GM21717 (cell line): ENCODE results near the gene ASTL.
A peak's percentile ranks its signal among the peaks of the same experiment; 100 is the strongest.

ENCODE experiments used
- ATAC-seq: cut with Tn5 transposase; IDR thresholded peaks from one replicate; pipeline ENCODE4 v1.9.1; 2021; ENCODE audit warnings: mild to moderate bottlenecking, moderate library complexity; ENCODE audit not compliant: unreplicated experiment

ASTL gene

GRCh38 chr2:96131152-96131812, 7.0 kb downstream of the ASTL start:
- ATAC-seq = no peak

- ATAC-seq = no peak
Observed at GRCh38 chr2:96130483-96130882, 7.8 kb downstream of the ASTL start.

DNA sequence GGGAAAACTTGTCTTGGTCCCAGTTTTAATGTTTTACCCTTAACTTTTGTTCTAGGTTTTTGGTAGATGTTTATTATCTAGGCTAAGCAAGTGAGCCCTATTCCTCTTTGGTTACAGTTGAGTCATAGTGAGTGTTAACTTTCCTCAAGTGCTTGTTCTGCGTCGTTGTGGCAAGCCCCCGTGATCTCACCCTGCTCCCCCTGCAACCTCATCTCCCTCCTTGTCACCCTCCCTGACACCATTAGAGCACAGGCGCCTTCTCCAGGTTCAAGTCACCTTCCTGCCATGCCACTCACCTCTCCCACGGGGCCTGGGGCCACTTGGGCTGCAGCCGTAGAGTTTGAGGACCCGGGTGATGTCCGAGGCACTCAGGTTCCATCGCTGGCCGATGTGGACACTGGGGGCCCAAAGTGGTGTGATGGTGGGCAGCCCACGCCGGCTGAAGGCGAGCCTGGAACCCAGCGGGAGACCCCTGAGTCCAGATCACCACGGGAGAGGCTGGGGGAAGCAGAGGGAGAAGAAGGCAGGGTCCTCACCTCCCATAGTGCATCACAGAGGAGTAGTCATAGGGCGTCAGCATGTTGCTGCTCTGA, 8.7 kb downstream of the ASTL start:
- ATAC-seq = no peak

DNA sequence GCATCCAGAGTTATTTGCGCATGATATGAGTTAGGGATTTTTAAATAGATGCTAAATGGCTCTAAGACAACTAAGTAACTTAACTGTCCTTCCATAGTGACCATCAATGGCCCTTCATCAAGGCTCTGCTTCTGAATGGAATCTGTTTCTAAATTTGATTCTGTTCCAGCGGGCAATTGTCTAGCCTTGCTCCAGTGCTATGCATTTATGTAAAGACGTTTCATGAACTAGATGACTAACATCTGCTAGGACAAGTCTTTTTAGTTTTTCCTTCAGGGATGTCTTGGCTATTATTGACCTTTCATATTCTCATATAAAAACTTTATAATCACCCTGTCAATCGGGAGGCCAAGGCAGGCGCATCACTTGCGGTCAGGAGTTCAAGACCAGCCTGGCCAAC, 9.8 kb downstream of the ASTL start:
- no peak for ATAC-seq

- no peak for ATAC-seq
Observed at GRCh38 chr2:96124406-96125265, 13.7 kb downstream of the ASTL start.

DNA sequence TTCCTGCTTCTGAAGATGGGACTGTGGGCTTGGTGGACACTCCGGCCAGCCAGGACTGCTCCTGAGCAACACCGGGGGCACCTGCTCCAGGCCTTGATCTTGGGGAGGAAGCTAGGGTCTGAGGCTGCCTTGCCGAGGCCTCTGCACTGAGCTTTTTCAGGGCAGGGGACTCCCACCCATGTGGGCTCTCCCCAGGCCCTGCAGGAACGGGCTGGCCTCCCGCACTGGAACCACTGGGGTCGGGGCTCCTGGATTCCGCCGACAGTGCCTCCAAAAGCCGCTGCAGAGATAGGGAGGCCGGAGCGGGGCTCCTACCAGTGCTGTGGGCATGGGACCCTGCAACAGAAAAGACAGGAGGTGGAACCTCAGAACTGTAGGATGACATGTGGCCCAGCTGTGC, 14.4 kb downstream of the ASTL start:
- ATAC-seq = no peak

DNA sequence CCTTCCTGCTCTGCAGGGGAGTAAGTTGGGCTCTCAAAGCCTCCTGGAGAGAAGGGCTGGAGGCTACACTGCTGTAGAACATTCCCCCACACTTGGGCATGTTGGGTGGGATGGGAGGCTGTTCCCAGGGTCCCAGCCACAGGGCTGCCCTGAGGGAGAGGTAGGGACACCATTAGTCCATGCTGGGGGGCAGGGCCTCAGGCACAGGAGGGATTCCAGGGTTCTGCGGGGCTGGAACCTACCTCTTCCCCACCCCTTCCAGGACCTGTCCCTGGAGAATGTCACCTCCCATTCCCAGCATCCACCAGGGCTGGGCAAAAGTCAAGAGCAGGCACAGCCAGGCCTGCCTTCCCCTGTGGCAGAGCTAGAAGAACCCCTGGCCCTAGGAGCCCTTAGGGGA, 15.0 kb downstream of the ASTL start:
- ATAC-seq = no peak

DNA sequence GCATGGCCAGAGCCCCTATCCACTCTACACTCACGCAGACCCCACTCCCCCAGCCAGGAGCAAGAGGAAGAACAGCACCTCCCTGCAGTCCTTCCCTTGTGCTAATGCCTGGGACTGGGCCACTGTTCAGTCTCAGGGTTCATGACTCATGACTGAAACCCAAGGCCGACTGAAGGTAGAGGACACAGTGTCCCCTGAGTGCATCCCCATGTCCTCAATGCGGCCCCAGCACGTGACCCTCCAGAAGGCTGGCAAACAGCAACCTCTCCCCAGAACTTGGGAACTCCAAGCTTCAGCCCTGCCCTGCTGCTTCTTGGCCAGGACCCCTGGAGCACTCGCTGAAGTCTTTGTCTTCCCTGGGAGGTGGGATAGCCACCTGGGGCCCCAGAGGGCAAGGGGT, 15.9 kb downstream of the ASTL start:
- ATAC-seq = no peak

DNA sequence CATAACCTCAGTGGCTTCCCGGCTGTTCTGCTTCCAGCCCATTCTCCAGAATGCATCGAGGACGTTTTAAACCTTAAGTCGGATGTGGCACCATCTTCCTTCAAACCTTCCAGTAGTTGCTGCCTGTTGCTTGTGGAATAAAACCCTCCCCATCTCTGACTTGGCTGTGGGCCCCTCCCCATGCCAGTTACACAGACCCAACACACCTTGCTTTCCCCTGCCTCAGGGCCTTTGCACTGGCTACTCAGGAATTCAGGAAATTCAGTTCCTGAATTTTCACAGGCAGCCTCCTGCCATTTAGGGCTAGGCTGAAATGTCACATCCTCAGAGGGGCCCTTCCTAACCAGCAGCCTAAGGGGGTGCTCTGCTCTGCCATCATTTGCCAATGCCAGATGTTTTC, 16.9 kb downstream of the ASTL start:
- ATAC-seq = no peak

DNA sequence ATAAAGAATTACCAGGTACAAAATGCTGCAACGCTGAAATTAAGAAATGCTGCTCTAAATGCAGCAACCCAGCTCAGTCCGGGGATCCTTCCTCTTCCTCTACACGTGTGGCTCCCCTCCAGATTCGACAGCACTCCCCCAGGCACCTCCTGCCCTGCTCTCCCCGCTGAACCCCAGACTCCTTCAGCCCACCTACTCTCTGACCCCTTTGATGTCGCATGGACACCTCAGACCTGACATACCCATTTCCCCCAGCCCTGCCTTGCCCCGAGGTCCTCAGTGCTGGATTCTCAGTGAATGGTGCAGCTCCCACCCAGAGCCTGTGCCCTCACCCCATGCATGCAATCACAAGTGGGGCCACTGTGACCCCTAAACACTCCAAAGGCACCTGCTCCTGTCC, 17.3 kb downstream of the ASTL start:
- no peak for ATAC-seq

GRCh38 chr2:96120091-96120720, 18.1 kb downstream of the ASTL start:
- ATAC-seq = no peak

DNA sequence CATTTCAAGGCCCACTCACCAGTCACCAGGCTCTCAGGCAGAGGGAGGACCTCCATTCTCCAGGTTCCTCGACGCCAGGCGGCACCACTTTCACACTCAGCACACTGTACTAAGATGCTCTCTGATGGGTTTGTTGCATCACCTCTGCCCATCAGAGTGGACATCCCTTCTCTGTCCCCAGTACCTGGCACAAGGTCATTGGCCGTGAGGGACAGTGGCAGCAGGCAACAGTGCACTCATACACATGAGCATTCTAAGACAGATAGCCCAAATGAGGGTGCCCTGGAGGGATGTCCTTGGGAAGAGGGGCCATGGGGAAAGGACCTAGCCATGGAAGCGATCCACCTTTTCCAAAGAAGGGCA, 18.9 kb downstream of the ASTL start:
- ATAC-seq = no peak

DNA sequence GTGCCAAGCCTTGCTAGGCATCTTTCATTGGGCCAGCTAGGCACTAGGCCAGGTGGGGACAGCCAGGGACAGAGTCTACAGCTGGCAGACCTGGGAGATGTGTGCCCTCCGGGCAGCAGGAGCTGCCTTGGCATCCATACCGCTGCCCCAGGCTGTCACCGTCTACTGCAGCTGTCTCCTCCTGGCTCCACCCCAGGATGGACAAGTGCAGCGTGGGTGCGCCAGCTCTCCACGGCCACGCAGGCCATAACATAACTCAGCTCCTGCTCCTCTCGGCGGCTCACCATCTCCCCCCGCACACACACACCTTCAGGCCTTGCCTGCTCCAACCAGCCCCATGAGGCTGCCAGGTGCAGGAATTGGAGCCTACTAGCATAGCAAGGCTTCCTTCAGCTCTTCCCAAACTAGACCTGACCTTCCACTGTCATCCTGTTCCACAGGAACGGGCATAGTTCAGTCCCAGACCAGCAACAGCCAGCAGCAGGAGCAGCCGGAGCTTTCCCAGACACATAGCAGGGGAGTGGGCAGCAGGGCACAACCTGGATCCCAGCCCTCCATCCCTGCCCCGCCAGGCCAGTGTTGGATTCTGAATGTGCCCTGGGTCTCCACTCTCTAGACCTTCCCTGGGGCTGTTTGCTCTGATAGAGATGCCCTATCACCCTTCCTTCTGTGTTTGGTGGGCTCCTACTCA, 19.5 kb downstream of the ASTL start:
- no peak for ATAC-seq

DNA sequence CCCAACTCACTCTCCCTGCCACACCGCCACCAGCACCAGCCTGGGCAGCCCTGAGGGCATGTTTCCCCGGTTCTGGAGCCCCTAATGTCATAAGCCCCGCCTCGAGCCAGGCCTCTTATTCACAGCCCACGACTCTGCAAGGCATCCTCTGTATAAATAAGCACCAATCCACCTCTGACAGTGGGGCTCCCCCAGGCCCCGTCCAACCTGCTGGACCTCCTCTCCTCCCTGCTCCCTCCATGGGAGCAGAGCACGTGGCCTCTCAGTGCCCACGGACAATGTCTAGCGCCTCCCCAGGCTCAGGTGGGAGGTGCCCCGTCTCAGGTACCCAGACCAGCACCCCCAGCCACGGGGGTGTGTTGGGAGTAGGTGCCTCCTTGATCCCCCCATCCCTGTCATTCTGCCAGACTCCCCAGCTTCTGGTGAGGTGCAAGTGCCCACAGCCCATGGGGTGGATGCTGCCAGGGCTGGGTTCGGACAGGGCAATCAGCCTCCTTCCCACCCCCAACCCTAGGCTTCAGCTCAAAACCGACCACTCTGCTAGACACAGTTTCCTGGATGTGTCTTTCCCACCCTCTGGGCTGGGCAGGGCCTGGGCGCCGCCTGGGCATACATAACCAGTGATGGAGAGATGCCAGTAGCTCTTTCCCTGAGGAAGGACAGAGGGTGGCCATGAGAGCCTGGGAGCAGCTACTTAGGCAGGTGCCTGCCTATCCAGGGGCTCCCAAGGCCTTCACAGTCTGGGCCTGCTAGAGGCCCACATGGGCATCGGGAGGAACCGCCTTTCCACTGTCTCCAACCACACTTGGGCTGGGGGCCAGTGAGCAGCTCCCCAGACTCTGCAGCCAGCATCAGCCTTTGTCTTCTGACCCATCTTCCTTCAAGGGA, 20.4 kb downstream of the ASTL start:
- no peak for ATAC-seq

- peak; percentile 64 for ATAC-seq
Observed at GRCh38 chr2:96116879-96117533, 21.3 kb downstream of the ASTL start.

DNA sequence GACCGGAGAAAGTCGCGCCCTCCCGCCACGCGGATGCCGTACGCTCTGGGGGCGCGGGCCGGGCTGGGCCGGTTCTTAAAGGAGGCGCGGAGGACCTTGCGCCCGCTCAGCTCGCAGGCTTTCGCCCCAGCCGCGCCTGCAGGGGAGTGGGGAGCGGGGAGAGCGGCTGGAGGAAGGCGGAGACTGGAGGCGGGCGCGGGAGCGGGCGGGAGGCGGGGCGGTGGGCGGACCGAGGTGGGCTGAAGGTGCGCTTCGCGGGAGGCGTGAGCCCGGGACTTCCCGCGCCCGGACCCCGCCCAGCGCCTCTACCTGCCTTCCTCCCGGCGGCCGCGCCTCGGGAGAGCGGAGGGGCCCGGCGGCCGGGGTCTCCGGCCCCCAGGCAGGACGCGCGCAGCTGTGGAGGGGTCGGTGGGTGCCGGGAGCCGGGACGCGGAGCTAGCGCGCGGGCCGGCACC, 21.9 kb downstream of the ASTL start, which contains the start of gene ADRA2B:
ADRA2B (minus strand) TSS at position 148 of the 455 bp plus-strand sequence. CDS start 422 bp downstream, outside the sequence.
- ATAC-seq = peak; percentile 34

- no peak for ATAC-seq
Observed at GRCh38 chr2:96115631-96116423, 22.5 kb downstream of the ASTL start.

- ATAC-seq = no peak
Observed at GRCh38 chr2:96114903-96115581, 23.3 kb downstream of the ASTL start.
